Gastrocnemius medialis (tissue), 4 donors: ENCODE data around the gene MAP1LC3C.
"Not testable (repeated sequence)": the region's sequence is repeated elsewhere in the genome, so short reads cannot be mapped to it uniquely, and the experiment has no call there.

Experiments
- POLR2A ChIP-seq, 2 donors: fragments of 450-650 bp; IDR thresholded peaks; one replicate each; pipeline ENCODE4 v1.6.1; 2017; ENCODE audit warnings: antibody characterized with exemption in 2 of 2, mild to moderate bottlenecking in 2 of 2, moderate library complexity in 2 of 2
- TF ChIP-seq, protein P1 (sequence below), 5 experiments: fragments of 450-650 bp in 3 of 5; fragments of 200-600 bp in 2 of 5; sonication (generic) in 2 of 5; IDR thresholded peaks in 4 of 5; conservative IDR thresholded peaks in 1 of 5; 1 replicate in 4 of 5; 2 replicates in 1 of 5; pipeline ENCODE4 v1.5.1; 2016 to 2019; ENCODE audit warnings: antibody characterized with exemption in 5 of 5, mild to moderate bottlenecking in 3 of 5, moderate library complexity in 3 of 5

DNA sequence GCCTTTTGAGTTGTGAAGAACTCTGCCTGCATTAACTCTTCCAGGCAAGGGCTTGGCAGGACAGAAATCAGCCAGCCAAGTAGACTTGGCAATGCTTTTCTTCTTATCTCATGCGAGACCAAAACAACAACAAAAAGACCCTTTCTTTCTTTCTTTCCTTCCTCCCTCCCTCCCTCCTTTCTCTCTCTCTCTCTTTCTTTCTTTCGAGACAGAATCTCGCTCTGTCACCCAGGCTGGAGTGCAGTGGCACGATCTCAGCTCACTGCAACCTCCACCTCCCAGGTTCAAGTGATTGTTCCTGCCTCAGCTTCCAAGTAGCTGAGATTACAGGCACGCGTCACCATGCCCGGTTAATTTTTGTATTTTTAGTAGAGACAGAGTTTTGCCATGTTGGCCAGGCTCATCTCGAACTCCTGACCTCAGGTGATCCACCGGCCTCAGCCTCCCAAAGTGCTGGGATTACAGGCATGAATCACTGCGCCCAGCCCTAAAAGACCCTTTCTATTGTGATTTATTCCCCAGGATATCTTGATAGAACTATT, 10.4 kb downstream of the MAP1LC3C start:
- TF ChIP-seq, protein P1, sequence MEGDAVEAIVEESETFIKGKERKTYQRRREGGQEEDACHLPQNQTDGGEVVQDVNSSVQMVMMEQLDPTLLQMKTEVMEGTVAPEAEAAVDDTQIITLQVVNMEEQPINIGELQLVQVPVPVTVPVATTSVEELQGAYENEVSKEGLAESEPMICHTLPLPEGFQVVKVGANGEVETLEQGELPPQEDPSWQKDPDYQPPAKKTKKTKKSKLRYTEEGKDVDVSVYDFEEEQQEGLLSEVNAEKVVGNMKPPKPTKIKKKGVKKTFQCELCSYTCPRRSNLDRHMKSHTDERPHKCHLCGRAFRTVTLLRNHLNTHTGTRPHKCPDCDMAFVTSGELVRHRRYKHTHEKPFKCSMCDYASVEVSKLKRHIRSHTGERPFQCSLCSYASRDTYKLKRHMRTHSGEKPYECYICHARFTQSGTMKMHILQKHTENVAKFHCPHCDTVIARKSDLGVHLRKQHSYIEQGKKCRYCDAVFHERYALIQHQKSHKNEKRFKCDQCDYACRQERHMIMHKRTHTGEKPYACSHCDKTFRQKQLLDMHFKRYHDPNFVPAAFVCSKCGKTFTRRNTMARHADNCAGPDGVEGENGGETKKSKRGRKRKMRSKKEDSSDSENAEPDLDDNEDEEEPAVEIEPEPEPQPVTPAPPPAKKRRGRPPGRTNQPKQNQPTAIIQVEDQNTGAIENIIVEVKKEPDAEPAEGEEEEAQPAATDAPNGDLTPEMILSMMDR (IDR thresholded peaks at IDR 0.05 in 4 of 5, conservative IDR thresholded peaks at IDR 0.05 in 1 of 5) = not testable (repeated sequence)
- TF ChIP-seq POLR2A (IDR thresholded peaks at IDR 0.05) = not testable (repeated sequence)
